Natural killer cell (primary cell): ENCODE data around the gene CGREF1. TPM values are rescaled to one million over a fixed set of nuclear protein-coding genes. Genes with fewer than 3 reads are reported as not detected.

Experiments used
- ATAC-seq, 3 donors: fragments of 150-1000 bp in 2 of 3; fragments of 200-7000 bp in 1 of 3; cut with Tn5 transposase; 1 replicate in 1 of 3; 2 replicates in 2 of 3; pipeline ENCODE4 v1.10.0; 2021; ENCODE audit warnings: mild to moderate bottlenecking in 2 of 3, moderate library complexity in 2 of 3
- DNase-seq, 2 donors: peaks; one replicate each; pipeline versions ENCODE4 v3.0.0 to v3.0.0-alpha.2; 2013 to 2021; ENCODE audit warnings: mixed read lengths in 1 of 2
- H3K27ac ChIP-seq: one replicate; pipeline ENCODE4 v1.5.1; 2013; ENCODE audit warnings: mild to moderate bottlenecking, low read length
- H3K27me3 ChIP-seq: one replicate; pipeline ENCODE4 v1.6.1; 2013; ENCODE audit warnings: low read length; ENCODE audit not compliant: control insufficient read depth, insufficient read depth
- H3K36me3 ChIP-seq: one replicate; pipeline ENCODE4 v1.6.1; 2013; ENCODE audit warnings: low read length; ENCODE audit not compliant: control insufficient read depth, insufficient read depth
- H3K4me1 ChIP-seq: one replicate; pipeline ENCODE4 v1.6.1; 2013; ENCODE audit warnings: low read length; ENCODE audit not compliant: control insufficient read depth, insufficient read depth
- H3K4me3 ChIP-seq: one replicate; pipeline ENCODE4 v1.5.1; 2013; ENCODE audit warnings: low read length
- H3K9me3 ChIP-seq: one replicate; pipeline ENCODE4 v1.6.1; 2013; ENCODE audit warnings: low read length; ENCODE audit not compliant: control insufficient read depth, insufficient read depth
- H3K27ac Mint-ChIP-seq, 2 donors: one replicate each; pipeline ENCODE4 v1.8.0; 2022; ENCODE audit warnings: mild to moderate bottlenecking in 2 of 2, mixed read lengths in 2 of 2, moderate library complexity in 1 of 2
- H3K27me3 Mint-ChIP-seq, 2 donors: one replicate each; pipeline ENCODE4 v1.8.0; 2022; ENCODE audit warnings: low read depth in 2 of 2, mixed read lengths in 2 of 2
- H3K36me3 Mint-ChIP-seq: one replicate; pipeline ENCODE4 v1.8.0; 2022; ENCODE audit warnings: mixed read lengths
- H3K4me1 Mint-ChIP-seq, 2 donors: one replicate each; pipeline ENCODE4 v1.8.0; 2022; ENCODE audit warnings: mixed read lengths in 2 of 2
- H3K4me3 Mint-ChIP-seq: one replicate; pipeline ENCODE4 v1.8.0; 2022; ENCODE audit warnings: mild to moderate bottlenecking, moderate library complexity, mixed read lengths
- H3K9me3 Mint-ChIP-seq, 2 donors: one replicate each; pipeline ENCODE4 v1.8.0; 2022; ENCODE audit warnings: mixed read lengths in 2 of 2
- WGBS: methylation state at CpG from one replicate; pipeline ENCODE4 v1.1.7; 2013; ENCODE audit warnings: missing lambda C conversion rate; ENCODE audit not compliant: insufficient coverage; 5-methylcytosine and 5-hydroxymethylcytosine counted together
- intact Hi-C: fragments of 100-400 bp; cut with micrococcal nuclease; formaldehyde crosslinking; loops from one replicate; pipeline ENCODE4 v1.14.2; 2022
- total RNA-seq, 4 donors: library from RNA; stranded (reverse); fragments of 120-200 nt in 1 of 4; gene quantifications; one replicate each; pipeline versions ENCODE4 v1.2.3 to v1.2.4, GENCODE V29; 2013 to 2022
- TF ChIP-seq, protein P1 (sequence below): fragments of 200-600 bp; IDR thresholded peaks from one replicate; pipeline ENCODE4 v1.8.0; 2022; ENCODE audit warnings: antibody characterized with exemption

The CGREF1 gene, protein sequence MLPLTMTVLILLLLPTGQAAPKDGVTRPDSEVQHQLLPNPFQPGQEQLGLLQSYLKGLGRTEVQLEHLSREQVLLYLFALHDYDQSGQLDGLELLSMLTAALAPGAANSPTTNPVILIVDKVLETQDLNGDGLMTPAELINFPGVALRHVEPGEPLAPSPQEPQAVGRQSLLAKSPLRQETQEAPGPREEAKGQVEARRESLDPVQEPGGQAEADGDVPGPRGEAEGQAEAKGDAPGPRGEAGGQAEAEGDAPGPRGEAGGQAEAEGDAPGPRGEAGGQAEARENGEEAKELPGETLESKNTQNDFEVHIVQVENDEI
- not detected for total RNA-seq
- total RNA-seq (2013), result not detected

DNA sequence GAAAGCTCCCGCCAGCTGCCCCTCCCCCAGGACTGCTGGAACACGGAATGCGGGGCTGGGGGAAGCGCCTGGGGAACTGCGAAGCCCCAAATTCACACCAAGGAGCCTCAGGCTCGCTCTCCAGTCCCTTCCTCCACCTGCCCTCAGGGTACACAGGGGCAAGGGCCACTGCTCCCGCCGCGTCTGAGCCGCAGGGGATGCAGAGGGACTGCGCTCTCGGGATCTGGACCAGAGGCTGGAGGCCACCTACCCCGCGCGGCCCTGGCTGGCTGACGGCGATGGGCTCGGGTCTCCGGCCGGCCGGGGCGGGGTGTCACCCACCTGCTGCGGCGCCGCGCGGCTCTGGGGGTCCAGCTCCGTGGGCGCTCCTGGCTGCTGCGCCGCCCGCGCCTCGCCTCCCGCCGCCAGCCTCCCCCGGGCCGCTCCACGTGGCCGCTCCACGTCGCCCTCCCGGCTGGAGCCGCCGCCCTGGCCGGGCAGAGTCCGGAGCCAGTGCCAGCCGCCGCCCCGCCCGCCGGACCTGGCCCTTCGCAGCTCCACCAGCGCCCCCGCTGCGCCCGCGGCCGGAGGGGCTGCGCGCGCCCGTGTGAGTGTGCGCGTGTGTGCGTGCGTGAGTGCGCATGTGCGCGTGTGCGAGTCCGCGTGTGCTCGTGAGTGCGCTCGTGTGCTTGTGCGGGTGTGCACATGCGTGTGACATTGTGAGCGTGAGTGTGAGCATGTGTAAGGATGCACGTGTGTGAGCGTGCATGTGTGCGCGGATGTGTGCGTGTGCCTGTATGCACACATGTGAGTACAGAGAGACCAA lies at the start of gene CGREF1:
Gene CGREF1 (minus strand): TSS at position 604 of the 805 bp plus-strand sequence. CDS start 14,762 bp downstream, outside the sequence.
- intact Hi-C loops, result no loop called here
- no peak within 1 kb of the TSS for H3K27ac Mint-ChIP-seq

DNA sequence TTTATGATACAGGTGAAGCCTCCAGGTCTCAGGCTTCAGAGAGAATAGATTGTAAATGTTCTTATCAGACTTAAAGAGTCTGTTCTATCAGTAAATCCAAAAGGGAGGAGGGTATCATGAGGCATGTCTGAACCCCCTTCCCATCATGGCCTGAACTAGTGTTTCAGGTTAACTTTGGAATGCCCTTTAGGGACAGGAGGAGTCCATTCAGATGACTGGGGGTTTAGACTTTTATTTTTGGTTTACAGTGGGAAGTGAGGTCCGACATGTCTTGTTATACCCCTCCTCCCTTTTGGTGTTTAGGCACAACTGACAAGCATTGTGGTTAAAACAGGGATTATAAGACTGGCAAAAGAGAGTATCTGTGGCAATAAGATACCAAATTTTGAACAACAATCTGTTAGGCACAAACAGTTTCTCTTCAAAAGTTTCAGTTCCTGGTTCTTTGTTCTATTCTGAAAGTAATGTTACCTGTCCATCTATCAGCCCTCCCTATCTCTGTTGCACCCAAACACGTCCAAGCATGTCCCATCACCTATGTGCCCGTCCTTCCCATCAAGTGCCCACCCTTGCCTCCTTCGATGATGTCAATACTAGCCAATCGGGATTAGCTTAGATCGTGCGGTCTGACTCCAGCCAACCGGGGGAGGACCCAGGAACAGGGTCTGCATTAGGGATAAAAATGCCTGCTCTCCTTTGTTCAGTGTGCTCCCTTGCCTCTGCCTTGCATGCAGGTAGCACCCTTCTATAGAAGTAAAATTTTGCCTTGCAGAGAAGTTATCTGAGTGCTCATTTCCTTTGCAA lies 46.2 kb upstream of the CGREF1 start:
- Histone ChIP-seq H3K36me3 (no peaks in the 10 kb centered on the region), H3K4me3 (no peak overlapping the region), H3K9me3 (no peaks in the 10 kb centered on the region), H3K4me1 (peaks cover 5% of the 10 kb centered on the region), H3K27me3 (no peaks in the 10 kb centered on the region), H3K27ac (no peak overlapping the region)
- 86% methylated on average over 8 of the region's 8 CpGs for whole genome bisulfite sequencing
- intact Hi-C loops, result no loop called here
- no peaks in the 10 kb centered on the region for H3K36me3 Mint-ChIP-seq
- no peaks in the 10 kb centered on the region for H3K9me3 Mint-ChIP-seq
- H3K27ac Mint-ChIP-seq, result no peak overlapping the region
- ATAC-seq, result no peak
- H3K4me1 Mint-ChIP-seq, result no peaks in the 10 kb centered on the region
- no peak for DNase-seq
- peaks cover 0 to 3% of the 10 kb centered on the region in 2 donors for H3K27me3 Mint-ChIP-seq
- TF ChIP-seq, protein P1, sequence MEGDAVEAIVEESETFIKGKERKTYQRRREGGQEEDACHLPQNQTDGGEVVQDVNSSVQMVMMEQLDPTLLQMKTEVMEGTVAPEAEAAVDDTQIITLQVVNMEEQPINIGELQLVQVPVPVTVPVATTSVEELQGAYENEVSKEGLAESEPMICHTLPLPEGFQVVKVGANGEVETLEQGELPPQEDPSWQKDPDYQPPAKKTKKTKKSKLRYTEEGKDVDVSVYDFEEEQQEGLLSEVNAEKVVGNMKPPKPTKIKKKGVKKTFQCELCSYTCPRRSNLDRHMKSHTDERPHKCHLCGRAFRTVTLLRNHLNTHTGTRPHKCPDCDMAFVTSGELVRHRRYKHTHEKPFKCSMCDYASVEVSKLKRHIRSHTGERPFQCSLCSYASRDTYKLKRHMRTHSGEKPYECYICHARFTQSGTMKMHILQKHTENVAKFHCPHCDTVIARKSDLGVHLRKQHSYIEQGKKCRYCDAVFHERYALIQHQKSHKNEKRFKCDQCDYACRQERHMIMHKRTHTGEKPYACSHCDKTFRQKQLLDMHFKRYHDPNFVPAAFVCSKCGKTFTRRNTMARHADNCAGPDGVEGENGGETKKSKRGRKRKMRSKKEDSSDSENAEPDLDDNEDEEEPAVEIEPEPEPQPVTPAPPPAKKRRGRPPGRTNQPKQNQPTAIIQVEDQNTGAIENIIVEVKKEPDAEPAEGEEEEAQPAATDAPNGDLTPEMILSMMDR, result no peak
- H3K4me3 Mint-ChIP-seq, result no peak overlapping the region

More for the DNA sequence above, at the start of gene CGREF1:
- no peak within 1 kb of the TSS for H3K4me3 ChIP-seq
- TF ChIP-seq, protein P1, result no peak
- WGBS, result 4% methylated on average over 84 of the region's 84 CpGs
- H3K36me3 ChIP-seq, result no peaks in the 10 kb centered on the region
- Mint-ChIP-seq H3K4me3 (peak within 1 kb of the TSS; percentile 60), H3K9me3 (no peaks in the 10 kb centered on the region), H3K27me3 (peaks cover 13 to 29% of the 10 kb centered on the region in 2 donors), H3K4me1 (peaks cover 9 to 14% of the 10 kb centered on the region in 2 donors), H3K36me3 (no peaks in the 10 kb centered on the region)
- H3K4me1 ChIP-seq, result peaks cover 20% of the 10 kb centered on the region
- no peak within 1 kb of the TSS for H3K27ac ChIP-seq
- no peak for ATAC-seq
- H3K27me3 ChIP-seq, result peaks cover 9% of the 10 kb centered on the region
- H3K9me3 ChIP-seq, result no peaks in the 10 kb centered on the region
- peak in 1 of 2 donors; percentile 34 for DNase-seq

DNA sequence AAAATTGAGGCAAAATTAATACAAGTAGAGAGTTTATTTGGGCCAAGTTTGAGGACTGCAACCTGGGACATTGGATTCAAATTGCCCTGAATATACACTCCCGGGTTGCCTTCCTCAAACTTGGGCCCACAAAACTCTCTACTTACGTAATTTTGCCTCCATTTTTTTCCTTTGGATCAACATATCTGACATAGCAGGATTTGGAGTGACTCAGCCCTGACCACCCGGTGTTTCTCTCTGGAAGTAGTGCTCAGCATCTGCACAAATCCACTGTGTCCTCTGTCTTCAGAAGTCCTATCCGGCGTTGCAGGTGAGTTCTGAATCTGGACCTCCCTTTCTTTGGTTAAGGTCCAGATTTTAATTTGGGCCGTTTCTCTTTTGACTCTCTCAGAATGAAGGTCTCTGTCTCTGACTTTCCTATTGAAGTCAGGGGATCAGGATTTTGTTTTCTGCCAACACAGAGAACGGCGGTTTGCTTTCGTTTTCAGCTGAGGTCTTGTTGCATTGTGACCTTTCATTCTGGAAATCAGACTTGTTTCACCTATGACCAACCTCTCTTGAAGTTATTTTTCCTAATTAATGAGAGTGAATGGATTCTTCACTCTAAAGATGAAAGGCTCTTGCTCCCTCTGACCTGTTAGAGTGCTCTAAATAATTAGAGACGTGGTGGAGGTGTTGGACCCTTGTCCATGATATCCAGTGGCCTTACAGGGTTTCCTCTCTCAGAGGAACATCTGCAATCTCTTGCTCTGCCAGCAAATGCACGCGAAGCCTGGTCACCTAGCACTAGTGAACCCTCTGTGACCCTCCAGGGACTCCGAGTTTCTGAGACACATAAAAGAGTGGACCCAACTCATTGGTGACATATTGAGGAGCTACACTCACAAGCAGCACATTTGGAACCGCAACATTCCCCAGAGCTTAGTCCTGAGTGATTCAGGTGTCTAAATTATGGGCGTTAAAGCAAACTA lies 43.5 kb upstream of the CGREF1 start:
- Mint-ChIP-seq H3K36me3 (no peaks in the 10 kb centered on the region), H3K27me3 (no peaks in the 10 kb centered on the region), H3K9me3 (no peaks in the 10 kb centered on the region), H3K4me1 (no peaks in the 10 kb centered on the region), H3K4me3 (no peak overlapping the region), H3K27ac (no peak overlapping the region)
- Histone ChIP-seq H3K4me1 (no peaks in the 10 kb centered on the region), H3K4me3 (no peak overlapping the region), H3K27ac (no peak overlapping the region), H3K36me3 (no peaks in the 10 kb centered on the region), H3K9me3 (no peaks in the 10 kb centered on the region), H3K27me3 (no peaks in the 10 kb centered on the region)
- TF ChIP-seq, protein P1, result no peak
- DNase-seq, result no peak
- WGBS, result 85% methylated on average over 15 of the region's 15 CpGs
- ATAC-seq, result no peak
- intact Hi-C loops, result no loop called here
